HCT116 (cell line): ENCODE measurements around the gene FIBP. TPM values are rescaled to one million over a fixed set of nuclear protein-coding genes. Genes with fewer than 3 reads are reported as not detected.

ENCODE experiments used
- ATAC-seq: fragments of 200-7000 bp; cut with Tn5 transposase; 2 replicates; pipeline ENCODE4 v1.9.1; 2020; ENCODE audit warnings: mild to moderate bottlenecking, moderate library complexity
- BruUV-seq: library from RNA; stranded (reverse); fragments of 400-500 nt; replicated peaks from 2 replicates; lab custom pipeline; 2021; lab: Mats Ljungman, UMichigan
- CTCF ChIA-PET: fragments of 300-600 bp; sonication (Branson Sonifier 250); formaldehyde crosslinking; loops from one replicate; lab custom pipeline; 2021; ENCODE audit warnings: antibody characterized with exemption; lab: Charles Lee
- POLR2A ChIA-PET: fragments of 300-600, 350-600 bp; sonication (Branson Sonifier 250); formaldehyde crosslinking; loops from one replicate; lab custom pipeline; 2021; ENCODE audit warnings: antibody characterized with exemption; lab: Charles Lee
- RAD21 ChIA-PET, 2 experiments: fragments of 300-600 bp; sonication (Branson Sonifier 250); formaldehyde crosslinking; loops; one replicate each; lab custom pipeline; 2023; ENCODE audit warnings: low total read pairs in 2 of 2; ENCODE audit not compliant: uncharacterized antibody in 2 of 2, unreplicated experiment in 2 of 2, low non-redundant PET in 1 of 2; lab: Charles Lee
- DNase-seq: peaks from one replicate; pipeline ENCODE4 v3.0.0-alpha.2; 2010; ENCODE audit warnings: low read depth, low spot score
- H2AFZ ChIP-seq: fragments of 200-600 bp; shearing (Covaris generic), sonication (generic); 2 replicates; pipeline ENCODE4 v1.6.1; 2017; ENCODE audit warnings: low read depth, mixed run types, mixed read lengths, antibody characterized with exemption, low read length; ENCODE audit not compliant: poor library complexity, severe bottlenecking
- H3K27ac ChIP-seq: 2 replicates; pipeline ENCODE4 v1.5.1; 2012; ENCODE audit warnings: low read depth, low read length
- H3K27me3 ChIP-seq: fragments of 200-600 bp; sonication (generic); 2 replicates; pipeline ENCODE4 v1.6.1; 2016; ENCODE audit warnings: mixed run types, low read length, mixed read lengths; ENCODE audit not compliant: insufficient read depth
- H3K36me3 ChIP-seq, 2 experiments: fragments of 200-500 bp in 1 of 2; fragments of 200-600 bp in 1 of 2; sonication (Bioruptor generic) in 1 of 2; sonication (generic) in 1 of 2; 2 replicates each; pipeline versions ENCODE4 v1.5.1 to v1.6.1; 2014 to 2016; ENCODE audit warnings: low read length in 2 of 2, inconsistent platforms in 1 of 2, mixed read lengths in 1 of 2, mixed run types in 1 of 2; ENCODE audit not compliant: insufficient read depth in 2 of 2, control insufficient read depth in 1 of 2
- H3K4me1 ChIP-seq, 2 experiments: fragments of 200-600 bp in 1 of 2; sonication (generic) in 1 of 2; 2 replicates each; pipeline versions ENCODE4 v1.5.1 to v1.6.1; 2012 to 2017; ENCODE audit warnings: low read length in 2 of 2, inconsistent platforms in 1 of 2, mild to moderate bottlenecking in 1 of 2, mixed read lengths in 1 of 2, mixed run types in 1 of 2, moderate library complexity in 1 of 2; ENCODE audit not compliant: insufficient read depth in 2 of 2, control insufficient read depth in 1 of 2
- H3K4me2 ChIP-seq: fragments of 200-600 bp; sonication (generic); 2 replicates; pipeline ENCODE4 v1.6.1; 2017; ENCODE audit warnings: mixed run types, low read length, mixed read lengths
- H3K4me3 ChIP-seq, 2 experiments: fragments of 200-600 bp in 1 of 2; sonication (generic) in 1 of 2; replicated peaks in 1 of 2; 2 replicates each; pipeline ENCODE4 v1.5.1; 2011 to 2016; ENCODE audit warnings: low read length in 2 of 2, control low read depth in 1 of 2, low read depth in 1 of 2, mild to moderate bottlenecking in 1 of 2, mixed read lengths in 1 of 2, mixed run types in 1 of 2
- H3K79me2 ChIP-seq: fragments of 200-600 bp; sonication (generic); 2 replicates; pipeline ENCODE4 v1.6.1; 2017; ENCODE audit warnings: mild to moderate bottlenecking, mixed run types, low read length, moderate library complexity, mixed read lengths; ENCODE audit not compliant: insufficient read depth
- H3K9ac ChIP-seq: fragments of 200-600 bp; sonication (generic); 2 replicates; pipeline ENCODE4 v1.6.1; 2016; ENCODE audit warnings: low read length, mixed read lengths
- H3K9me2 ChIP-seq: fragments of 200-600 bp; sonication (generic), shearing (Covaris generic); 2 replicates; pipeline ENCODE4 v1.6.1; 2017; ENCODE audit warnings: mixed run types, mild to moderate bottlenecking, moderate library complexity; ENCODE audit not compliant: insufficient read depth
- H3K9me3 ChIP-seq, 2 experiments: fragments of 200-500 bp in 1 of 2; fragments of 200-600 bp in 1 of 2; sonication (Bioruptor generic) in 1 of 2; sonication (generic) in 1 of 2; 2 replicates each; pipeline ENCODE4 v1.6.1; 2014 to 2017; ENCODE audit warnings: low read length in 2 of 2, mixed read lengths in 2 of 2, inconsistent platforms in 1 of 2, low read depth in 1 of 2, mild to moderate bottlenecking in 1 of 2, mixed run types in 1 of 2, moderate library complexity in 1 of 2; ENCODE audit not compliant: control insufficient read depth in 1 of 2, insufficient read depth in 1 of 2
- H4K20me1 ChIP-seq: fragments of 200-600 bp; sonication (generic), shearing (Covaris generic); 2 replicates; pipeline ENCODE4 v1.6.1; 2017; ENCODE audit warnings: mixed run types, mild to moderate bottlenecking, moderate library complexity; ENCODE audit not compliant: insufficient read depth
- CBX3 ChIP-seq: IDR thresholded peaks from 2 replicates; pipeline ENCODE4 v1.6.1; 2012; ENCODE audit warnings: low read depth
- CEBPB ChIP-seq: IDR thresholded peaks from 2 replicates; pipeline ENCODE4 v1.6.1; 2012; ENCODE audit warnings: low read depth
- EGR1 ChIP-seq: IDR thresholded peaks from 2 replicates; pipeline ENCODE4 v1.6.1; 2012; ENCODE audit warnings: low read depth
- EZH2phosphoT487 ChIP-seq: fragments of 200-600 bp; IDR thresholded peaks from 2 replicates; pipeline ENCODE4 v1.6.1; 2018; ENCODE audit warnings: antibody characterized with exemption, borderline replicate concordance
- FOSL1 ChIP-seq: IDR thresholded peaks from 2 replicates; pipeline ENCODE4 v1.6.1; 2012; ENCODE audit warnings: low read depth
- JUND ChIP-seq: IDR thresholded peaks from 2 replicates; pipeline ENCODE4 v1.6.1; 2012
- POLR2AphosphoS5 ChIP-seq: IDR thresholded peaks from 2 replicates; pipeline ENCODE4 v1.6.1; 2011; ENCODE audit warnings: mild to moderate bottlenecking, low read depth, low read length, moderate library complexity
- RAD21 ChIP-seq: IDR thresholded peaks from 2 replicates; pipeline ENCODE4 v1.6.1; 2012; ENCODE audit warnings: low read depth, mild to moderate bottlenecking
- SIN3A ChIP-seq: IDR thresholded peaks from 2 replicates; pipeline ENCODE4 v1.6.1; 2012; ENCODE audit warnings: low read depth
- SP1 ChIP-seq: IDR thresholded peaks from 2 replicates; pipeline ENCODE4 v1.6.1; 2012; ENCODE audit warnings: low read depth
- SRF ChIP-seq: IDR thresholded peaks from 2 replicates; pipeline ENCODE4 v1.6.1; 2012; ENCODE audit warnings: low read depth
- TCF7L2 ChIP-seq: IDR thresholded peaks from 2 replicates; pipeline ENCODE4 v1.7.0; 2011; ENCODE audit warnings: borderline replicate concordance, inconsistent platforms; ENCODE audit not compliant: insufficient read depth, insufficient read length; ENCODE audit errors: extremely low read depth
- ZFX ChIP-seq: fragments of 450-650 bp; IDR thresholded peaks from 2 replicates; pipeline ENCODE4 v1.6.1; 2017
- ZNF274 ChIP-seq: fragments of 200-500 bp; sonication (Bioruptor generic); IDR thresholded peaks from 2 replicates; pipeline ENCODE4 v1.6.1; 2014; ENCODE audit warnings: mild to moderate bottlenecking, low read depth, low read length, inconsistent platforms
- intact Hi-C: fragments of 100-400 bp; cut with micrococcal nuclease; formaldehyde crosslinking; loops from 2 replicates; pipeline ENCODE4 v1.10.0; 2022
- total RNA-seq: library from RNA; stranded (reverse); gene quantifications from one replicate; pipeline ENCODE4 v1.2.1, GENCODE V29; 2021; ENCODE audit not compliant: unreplicated experiment
- TF ChIP-seq, protein P1 (sequence below): IDR thresholded peaks from 2 replicates; pipeline ENCODE4 v1.6.1; 2012; ENCODE audit warnings: low read depth
- TF ChIP-seq, protein P2 (sequence below), 3 experiments: fragments of 200-600 bp in 1 of 3; sonication (generic) in 1 of 3; IDR thresholded peaks in 2 of 3; conservative IDR thresholded peaks in 1 of 3; 2 replicates each; pipeline ENCODE4 v1.5.1; 2012 to 2017; ENCODE audit warnings: low read depth in 2 of 3, low read length in 2 of 3, antibody characterized with exemption in 1 of 3, borderline replicate concordance in 1 of 3, control low read depth in 1 of 3, mild to moderate bottlenecking in 1 of 3, mixed read lengths in 1 of 3, mixed run types in 1 of 3, moderate library complexity in 1 of 3; ENCODE audit not compliant: insufficient read depth in 1 of 3
- TF ChIP-seq, protein P3 (sequence below): IDR thresholded peaks from 2 replicates; pipeline ENCODE4 v1.6.1; 2011; ENCODE audit warnings: mild to moderate bottlenecking, low read length, moderate library complexity; ENCODE audit not compliant: insufficient replicate concordance; ENCODE audit errors: extremely low read depth

FIBP gene
- total RNA-seq, 1 experiment from 2014 or later = 96.0 TPM

- TSS peak; percentile 39 for BruUV-seq
- Histone ChIP-seq H3K4me1 (peaks cover 17 to 32% of the 10 kb centered on the region in 2 experiments), H3K36me3 (peaks cover 7 to 19% of the 10 kb centered on the region in 2 experiments; a peak in 3 of 4 replicates), H3K27ac (peak overlapping the region; percentile 97), H3K79me2 (peaks cover 35% of the 10 kb centered on the region), H3K9ac (peak overlapping the region; percentile 99), H3K4me3 (peak overlapping the region; percentile 85 to 100), H4K20me1 (peaks cover 2% of the 10 kb centered on the region; the same call in 1 of the 2 replicates), H3K9me2 (no peaks in the 10 kb centered on the region), H3K9me3 (no peaks in the 10 kb centered on the region), H3K4me2 (peak overlapping the region; percentile 77), H2AFZ (no peak overlapping the region), H3K27me3 (no peaks in the 10 kb centered on the region)
- no peak for ATAC-seq
- CTCF ChIA-PET = interaction anchor here (0.6 to 4.3 kb wide), 3 partner anchors 23 to 151 kb away, joined by 3 to 82 read pairs (median 34); partner anchors contain the start of genes CCDC85B and FIBP
- no peak for DNase-seq
- RAD21 ChIA-PET = no interaction called here
- TF ChIP-seq, protein P1, sequence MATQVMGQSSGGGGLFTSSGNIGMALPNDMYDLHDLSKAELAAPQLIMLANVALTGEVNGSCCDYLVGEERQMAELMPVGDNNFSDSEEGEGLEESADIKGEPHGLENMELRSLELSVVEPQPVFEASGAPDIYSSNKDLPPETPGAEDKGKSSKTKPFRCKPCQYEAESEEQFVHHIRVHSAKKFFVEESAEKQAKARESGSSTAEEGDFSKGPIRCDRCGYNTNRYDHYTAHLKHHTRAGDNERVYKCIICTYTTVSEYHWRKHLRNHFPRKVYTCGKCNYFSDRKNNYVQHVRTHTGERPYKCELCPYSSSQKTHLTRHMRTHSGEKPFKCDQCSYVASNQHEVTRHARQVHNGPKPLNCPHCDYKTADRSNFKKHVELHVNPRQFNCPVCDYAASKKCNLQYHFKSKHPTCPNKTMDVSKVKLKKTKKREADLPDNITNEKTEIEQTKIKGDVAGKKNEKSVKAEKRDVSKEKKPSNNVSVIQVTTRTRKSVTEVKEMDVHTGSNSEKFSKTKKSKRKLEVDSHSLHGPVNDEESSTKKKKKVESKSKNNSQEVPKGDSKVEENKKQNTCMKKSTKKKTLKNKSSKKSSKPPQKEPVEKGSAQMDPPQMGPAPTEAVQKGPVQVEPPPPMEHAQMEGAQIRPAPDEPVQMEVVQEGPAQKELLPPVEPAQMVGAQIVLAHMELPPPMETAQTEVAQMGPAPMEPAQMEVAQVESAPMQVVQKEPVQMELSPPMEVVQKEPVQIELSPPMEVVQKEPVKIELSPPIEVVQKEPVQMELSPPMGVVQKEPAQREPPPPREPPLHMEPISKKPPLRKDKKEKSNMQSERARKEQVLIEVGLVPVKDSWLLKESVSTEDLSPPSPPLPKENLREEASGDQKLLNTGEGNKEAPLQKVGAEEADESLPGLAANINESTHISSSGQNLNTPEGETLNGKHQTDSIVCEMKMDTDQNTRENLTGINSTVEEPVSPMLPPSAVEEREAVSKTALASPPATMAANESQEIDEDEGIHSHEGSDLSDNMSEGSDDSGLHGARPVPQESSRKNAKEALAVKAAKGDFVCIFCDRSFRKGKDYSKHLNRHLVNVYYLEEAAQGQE = no peak
- no peak for TF ChIP-seq ZNF274
- TF ChIP-seq ZFX = no peak
- no peak for TF ChIP-seq SP1
- no peak for TF ChIP-seq SIN3A
- TF ChIP-seq, protein P2, sequence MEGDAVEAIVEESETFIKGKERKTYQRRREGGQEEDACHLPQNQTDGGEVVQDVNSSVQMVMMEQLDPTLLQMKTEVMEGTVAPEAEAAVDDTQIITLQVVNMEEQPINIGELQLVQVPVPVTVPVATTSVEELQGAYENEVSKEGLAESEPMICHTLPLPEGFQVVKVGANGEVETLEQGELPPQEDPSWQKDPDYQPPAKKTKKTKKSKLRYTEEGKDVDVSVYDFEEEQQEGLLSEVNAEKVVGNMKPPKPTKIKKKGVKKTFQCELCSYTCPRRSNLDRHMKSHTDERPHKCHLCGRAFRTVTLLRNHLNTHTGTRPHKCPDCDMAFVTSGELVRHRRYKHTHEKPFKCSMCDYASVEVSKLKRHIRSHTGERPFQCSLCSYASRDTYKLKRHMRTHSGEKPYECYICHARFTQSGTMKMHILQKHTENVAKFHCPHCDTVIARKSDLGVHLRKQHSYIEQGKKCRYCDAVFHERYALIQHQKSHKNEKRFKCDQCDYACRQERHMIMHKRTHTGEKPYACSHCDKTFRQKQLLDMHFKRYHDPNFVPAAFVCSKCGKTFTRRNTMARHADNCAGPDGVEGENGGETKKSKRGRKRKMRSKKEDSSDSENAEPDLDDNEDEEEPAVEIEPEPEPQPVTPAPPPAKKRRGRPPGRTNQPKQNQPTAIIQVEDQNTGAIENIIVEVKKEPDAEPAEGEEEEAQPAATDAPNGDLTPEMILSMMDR (IDR thresholded peaks at IDR 0.05 in 2 of 3, conservative IDR thresholded peaks at IDR 0.05 in 1 of 3; ENCODE audit: borderline replicate concordance in 1 of 3, insufficient read depth in 1 of 3, low read depth in 2 of 3, low read length in 2 of 3) = no peak
- TF ChIP-seq JUND = no peak
- no peak for TF ChIP-seq CBX3
- no peak for TF ChIP-seq TCF7L2
- no peak for TF ChIP-seq EGR1
- TF ChIP-seq RAD21 = no peak
- TF ChIP-seq CEBPB = no peak
- TF ChIP-seq SRF = no peak
- TF ChIP-seq, protein P3, sequence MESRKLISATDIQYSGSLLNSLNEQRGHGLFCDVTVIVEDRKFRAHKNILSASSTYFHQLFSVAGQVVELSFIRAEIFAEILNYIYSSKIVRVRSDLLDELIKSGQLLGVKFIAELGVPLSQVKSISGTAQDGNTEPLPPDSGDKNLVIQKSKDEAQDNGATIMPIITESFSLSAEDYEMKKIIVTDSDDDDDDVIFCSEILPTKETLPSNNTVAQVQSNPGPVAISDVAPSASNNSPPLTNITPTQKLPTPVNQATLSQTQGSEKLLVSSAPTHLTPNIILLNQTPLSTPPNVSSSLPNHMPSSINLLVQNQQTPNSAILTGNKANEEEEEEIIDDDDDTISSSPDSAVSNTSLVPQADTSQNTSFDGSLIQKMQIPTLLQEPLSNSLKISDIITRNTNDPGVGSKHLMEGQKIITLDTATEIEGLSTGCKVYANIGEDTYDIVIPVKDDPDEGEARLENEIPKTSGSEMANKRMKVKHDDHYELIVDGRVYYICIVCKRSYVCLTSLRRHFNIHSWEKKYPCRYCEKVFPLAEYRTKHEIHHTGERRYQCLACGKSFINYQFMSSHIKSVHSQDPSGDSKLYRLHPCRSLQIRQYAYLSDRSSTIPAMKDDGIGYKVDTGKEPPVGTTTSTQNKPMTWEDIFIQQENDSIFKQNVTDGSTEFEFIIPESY = no peak
- no peak for TF ChIP-seq EZH2phosphoT487
- no peak for TF ChIP-seq FOSL1
- no peak for TF ChIP-seq POLR2AphosphoS5
- intact Hi-C loops = no loop called here
- POLR2A ChIA-PET = interaction anchor here (0.9 to 5.3 kb wide), 3 partner anchors 9 to 29 kb away, joined by 3 to 84 read pairs (median 36); partner anchors contain the start of genes CCDC85B and FIBP
Observed at GRCh38 chr11:65861533-65862183, 26.6 kb downstream of the FIBP start.
